Activated T-helper 1 cell treated with anti-CD3 and anti-CD28 coated beads, Interleukin-12 subunit alpha, Interleukin-12 subunit beta, Interleukin-2, Interleukin-4 antibody, amounts not matched to agents 30 ng/mL and 10 ng/mL and 1 ng/mL, durations not matched to agents 14 hours and 24 hours and 36 hours (primary cell): ENCODE measurements around the gene BOLL. TPM values are rescaled to one million over a fixed set of nuclear protein-coding genes. Genes with fewer than 3 reads are reported as not detected.
"Not testable (repeated sequence)": the region's sequence is repeated elsewhere in the genome, so short reads cannot be mapped to it uniquely, and the experiment has no call there.

ENCODE experiments used
- DNase-seq: peaks from one replicate; pipeline ENCODE4 v3.0.0; 2021; ENCODE audit warnings: low spot score
- H3K27ac Mint-ChIP-seq: one replicate; pipeline ENCODE4 v1.8.0; 2021; ENCODE audit warnings: mild to moderate bottlenecking, mixed read lengths
- H3K27me3 Mint-ChIP-seq: one replicate; pipeline ENCODE4 v1.8.0; 2022; ENCODE audit warnings: mild to moderate bottlenecking, moderate library complexity, mixed read lengths; ENCODE audit not compliant: insufficient read depth
- H3K36me3 Mint-ChIP-seq: one replicate; pipeline ENCODE4 v1.8.0; 2021; ENCODE audit warnings: low read depth, mixed read lengths
- H3K4me1 Mint-ChIP-seq: one replicate; pipeline ENCODE4 v1.8.0; 2021; ENCODE audit warnings: low read depth, mixed read lengths
- H3K4me3 Mint-ChIP-seq: one replicate; pipeline ENCODE4 v1.8.0; 2021; ENCODE audit warnings: mild to moderate bottlenecking, moderate library complexity, mixed read lengths
- H3K9me3 Mint-ChIP-seq: one replicate; pipeline ENCODE4 v1.8.0; 2021; ENCODE audit warnings: mixed read lengths
- intact Hi-C: fragments of 100-400 bp; cut with micrococcal nuclease; formaldehyde crosslinking; loops from one replicate; pipeline ENCODE4 v1.15.1; 2024
- total RNA-seq: library from RNA; stranded (reverse); gene quantifications from 2 replicates; pipeline ENCODE4 v1.2.3, GENCODE V29; 2022

The BOLL gene
- total RNA-seq, 1 donor from 2014 or later: not detected

DNA sequence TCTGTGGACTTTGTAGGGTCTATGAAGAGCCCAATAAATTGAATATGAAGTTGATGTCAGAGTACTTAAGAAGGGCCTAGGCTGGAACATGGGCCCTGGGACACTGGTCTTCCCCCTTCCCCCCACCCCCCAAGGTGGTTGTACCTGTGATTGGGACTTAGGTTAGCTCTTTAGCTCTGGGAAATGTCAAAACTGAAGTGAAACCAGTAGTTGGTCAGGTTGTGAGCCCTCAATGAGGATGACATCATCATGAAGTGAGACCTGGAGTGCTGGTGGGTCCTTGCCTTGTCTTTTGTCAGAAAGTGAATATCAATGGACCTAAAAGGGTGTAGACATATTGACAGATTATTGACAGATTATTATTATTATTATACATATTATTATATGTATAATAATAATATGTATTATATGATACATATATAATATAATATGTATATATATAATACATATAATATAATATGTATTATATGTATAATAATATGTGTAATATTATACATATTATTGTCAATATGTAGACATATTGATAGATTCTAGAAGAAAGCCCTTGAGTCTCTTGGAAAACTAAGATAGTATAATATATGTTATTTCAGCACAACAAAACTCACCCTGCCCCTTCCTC lies 74.6 kb downstream of the BOLL start:
- H3K36me3 Mint-ChIP-seq: peaks cover 40% of the 10 kb centered on the region
- no peak overlapping the region for H3K27ac Mint-ChIP-seq
- no peak overlapping the region for H3K4me3 Mint-ChIP-seq
- no peak for DNase-seq
- H3K27me3 Mint-ChIP-seq: no peaks in the 10 kb centered on the region
- intact Hi-C loops: no loop called here
- no peaks in the 10 kb centered on the region for H3K9me3 Mint-ChIP-seq
- peaks cover 52% of the 10 kb centered on the region for H3K4me1 Mint-ChIP-seq

DNA sequence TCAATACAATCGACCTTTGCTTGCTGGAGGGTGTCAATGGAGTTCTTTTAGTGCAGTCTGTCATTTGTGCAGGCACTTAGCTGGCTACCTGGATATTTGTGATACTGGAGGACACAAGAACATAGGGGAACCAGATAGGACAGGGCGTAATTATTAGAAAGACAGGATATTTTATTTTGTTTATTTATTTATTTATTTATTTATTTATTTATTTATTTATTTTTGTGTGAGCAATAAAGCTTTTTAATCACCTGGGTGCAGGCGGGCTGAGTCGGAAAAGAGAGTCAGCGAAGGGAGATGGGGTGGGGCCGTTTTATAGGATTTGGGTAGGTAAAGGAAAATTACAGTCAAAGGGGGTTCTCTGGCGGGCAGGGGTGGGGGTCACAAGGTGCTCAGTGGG lies 76.0 kb downstream of the BOLL start:
- H3K27me3 Mint-ChIP-seq, H3K9me3 Mint-ChIP-seq, DNase-seq, H3K27ac Mint-ChIP-seq: not testable (repeated sequence)
- peaks cover 40% of the 10 kb centered on the region for H3K36me3 Mint-ChIP-seq
- peaks cover 57% of the 10 kb centered on the region for H3K4me1 Mint-ChIP-seq
- intact Hi-C loops: loop anchor here (5.0 to 10.0 kb wide), 5 partner anchors 382 to 1424 kb away; partner anchors contain the start of gene PGAP1
- peak overlapping the region; percentile 6 for H3K4me3 Mint-ChIP-seq

DNA sequence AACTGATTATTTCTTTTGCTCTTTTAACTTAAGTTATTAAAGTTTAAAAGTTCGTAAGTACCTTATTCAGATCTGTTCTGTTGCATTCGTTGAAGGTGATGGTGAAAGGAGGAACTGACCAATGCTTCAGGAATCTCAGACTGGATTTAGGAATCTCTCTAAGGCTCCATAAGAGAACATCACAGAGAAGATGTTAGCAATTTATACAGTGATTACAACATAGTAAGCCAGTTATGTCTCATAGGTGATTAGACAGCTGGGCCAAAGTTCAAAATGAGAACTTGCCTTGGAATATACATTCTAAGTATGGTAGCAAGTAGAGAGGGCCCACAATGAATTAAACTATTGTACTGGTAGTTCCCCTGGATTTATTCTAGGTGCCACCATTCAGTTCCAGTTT lies 76.8 kb downstream of the BOLL start:
- Mint-ChIP-seq H3K27me3 (no peaks in the 10 kb centered on the region), H3K4me1 (peaks cover 57% of the 10 kb centered on the region), H3K27ac (no peak overlapping the region), H3K36me3 (peaks cover 39% of the 10 kb centered on the region), H3K9me3 (no peaks in the 10 kb centered on the region), H3K4me3 (peak overlapping the region; percentile 68)
- intact Hi-C loops: loop anchor here (5.0 to 10.0 kb wide), 5 partner anchors 381 to 1424 kb away; partner anchors contain the start of gene PGAP1
- no peak for DNase-seq

DNA sequence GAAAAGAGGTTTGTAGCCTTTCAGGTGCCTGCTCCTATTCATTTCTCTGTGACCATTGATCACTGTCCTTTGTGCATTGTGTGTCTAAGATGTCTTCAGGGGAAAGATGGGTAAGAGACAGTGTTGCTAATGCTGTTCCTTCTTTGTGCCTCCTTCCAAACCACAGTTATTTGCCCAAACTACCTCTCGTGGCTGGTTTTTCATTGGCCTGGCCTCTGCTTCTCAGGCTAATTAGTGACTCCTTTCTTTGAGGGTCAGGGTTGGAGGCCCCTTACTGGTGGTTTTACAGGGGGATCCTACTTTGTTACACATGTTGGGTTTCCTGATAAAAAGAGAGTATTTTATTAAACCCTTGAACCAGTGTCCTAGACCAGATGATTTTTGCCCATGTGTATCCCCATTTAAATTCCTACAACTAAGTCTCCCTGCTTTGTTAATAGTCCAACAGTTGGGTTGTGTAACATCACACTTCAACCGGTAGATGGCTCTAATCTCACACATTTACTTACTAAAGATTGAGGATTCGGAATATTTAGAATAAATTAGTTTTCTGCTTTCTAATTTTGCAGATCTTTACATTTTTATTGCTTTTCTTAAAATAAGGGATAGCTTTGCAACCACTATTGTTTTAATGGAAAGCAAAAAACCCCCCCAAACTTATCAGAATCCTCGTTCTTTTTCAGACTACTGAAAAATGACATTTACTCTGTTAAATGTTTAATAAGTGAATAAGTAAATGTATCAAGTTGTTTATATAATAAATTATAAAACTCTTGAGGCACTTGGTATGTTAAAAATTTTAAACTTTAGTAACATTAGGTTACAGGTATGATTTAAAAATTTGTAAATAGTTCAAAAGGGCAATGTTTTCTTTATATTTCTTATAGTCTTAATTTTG lies 77.6 kb downstream of the BOLL start:
- peaks cover 34% of the 10 kb centered on the region for H3K36me3 Mint-ChIP-seq
- no peaks in the 10 kb centered on the region for H3K9me3 Mint-ChIP-seq
- H3K27ac Mint-ChIP-seq: no peak overlapping the region
- no peak for DNase-seq
- intact Hi-C loops: loop anchor here (1.0 to 10.0 kb wide), 7 partner anchors 70 to 1423 kb away; partner anchors contain the start of gene PGAP1
- peaks cover 51% of the 10 kb centered on the region for H3K4me1 Mint-ChIP-seq
- no peaks in the 10 kb centered on the region for H3K27me3 Mint-ChIP-seq
- H3K4me3 Mint-ChIP-seq: peak overlapping the region; percentile 94

DNA sequence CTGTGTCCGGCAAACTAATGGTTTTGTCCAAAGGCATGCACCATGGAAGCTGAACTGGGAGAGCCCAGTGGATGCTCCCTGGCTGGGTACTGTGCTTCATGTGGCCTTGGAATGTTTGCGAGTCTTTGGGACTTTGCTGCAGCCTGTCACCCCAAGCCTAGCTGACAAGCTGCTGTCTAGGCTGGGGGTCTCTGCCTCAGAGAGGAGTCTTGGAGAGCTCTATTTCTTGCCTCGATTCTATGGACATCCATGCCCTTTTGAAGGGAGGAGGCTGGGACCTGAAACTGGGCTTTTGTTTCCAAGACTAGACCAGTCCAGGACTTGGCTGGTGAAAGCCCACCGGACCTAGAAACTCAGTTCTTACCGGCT lies 78.3 kb downstream of the BOLL start:
- DNase-seq: no peak
- no peak overlapping the region for H3K27ac Mint-ChIP-seq
- peak overlapping the region; percentile 94 for H3K4me3 Mint-ChIP-seq
- intact Hi-C loops: loop anchor here (1.0 to 10.0 kb wide), 7 partner anchors 70 to 1422 kb away; partner anchors contain the start of gene PGAP1
- H3K27me3 Mint-ChIP-seq: no peaks in the 10 kb centered on the region
- no peaks in the 10 kb centered on the region for H3K9me3 Mint-ChIP-seq
- H3K36me3 Mint-ChIP-seq: peaks cover 32% of the 10 kb centered on the region
- peaks cover 51% of the 10 kb centered on the region for H3K4me1 Mint-ChIP-seq

DNA sequence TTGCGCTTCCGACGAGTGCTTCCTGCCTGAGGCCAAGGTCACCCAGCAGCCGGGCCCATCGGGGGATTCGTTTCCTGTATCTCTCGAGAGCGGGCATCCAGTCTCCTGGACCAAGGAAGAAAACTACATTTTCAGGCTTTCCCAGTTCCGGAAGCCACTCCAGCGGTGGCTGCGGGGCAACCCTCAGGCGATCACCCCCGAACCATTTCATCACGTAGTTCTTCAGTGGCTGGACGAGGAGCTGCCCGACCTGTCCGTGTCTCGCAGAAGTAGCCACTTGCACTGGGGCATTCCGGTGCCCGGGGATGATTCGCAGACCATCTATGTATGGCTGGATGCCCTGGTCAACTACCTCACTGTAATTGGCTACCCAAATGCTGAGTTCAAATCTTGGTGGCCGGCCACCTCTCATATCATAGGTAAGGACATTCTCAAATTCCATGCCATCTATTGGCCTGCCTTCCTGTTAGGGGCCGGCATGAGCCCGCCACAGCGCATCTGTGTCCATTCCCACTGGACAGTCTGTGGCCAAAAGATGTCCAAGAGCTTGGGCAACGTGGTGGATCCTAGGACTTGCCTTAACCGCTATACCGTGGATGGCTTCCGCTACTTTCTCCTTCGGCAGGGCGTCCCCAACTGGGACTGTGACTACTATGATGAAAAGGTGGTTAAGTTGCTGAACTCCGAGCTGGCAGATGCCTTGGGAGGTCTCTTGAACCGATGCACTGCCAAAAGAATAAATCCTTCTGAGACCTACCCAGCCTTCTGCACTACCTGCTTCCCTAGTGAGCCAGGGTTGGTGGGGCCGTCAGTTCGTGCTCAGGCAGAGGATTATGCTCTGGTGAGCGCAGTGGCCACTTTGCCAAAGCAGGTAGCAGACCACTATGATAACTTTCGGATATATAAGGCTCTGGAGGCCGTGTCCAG lies 78.9 kb downstream of the BOLL start:
- no peaks in the 10 kb centered on the region for H3K9me3 Mint-ChIP-seq
- H3K4me3 Mint-ChIP-seq: peak overlapping the region; percentile 94
- peak; percentile 38 for DNase-seq
- peaks cover 28% of the 10 kb centered on the region for H3K36me3 Mint-ChIP-seq
- H3K27me3 Mint-ChIP-seq: no peaks in the 10 kb centered on the region
- peak overlapping the region; percentile 85 for H3K27ac Mint-ChIP-seq
- peaks cover 56% of the 10 kb centered on the region for H3K4me1 Mint-ChIP-seq
- intact Hi-C loops: loop anchor here (1.0 to 10.0 kb wide), 12 partner anchors 98 to 1421 kb away; partner anchors contain the start of genes CCDC150, COQ10B, HSPE1 and MOB4

DNA sequence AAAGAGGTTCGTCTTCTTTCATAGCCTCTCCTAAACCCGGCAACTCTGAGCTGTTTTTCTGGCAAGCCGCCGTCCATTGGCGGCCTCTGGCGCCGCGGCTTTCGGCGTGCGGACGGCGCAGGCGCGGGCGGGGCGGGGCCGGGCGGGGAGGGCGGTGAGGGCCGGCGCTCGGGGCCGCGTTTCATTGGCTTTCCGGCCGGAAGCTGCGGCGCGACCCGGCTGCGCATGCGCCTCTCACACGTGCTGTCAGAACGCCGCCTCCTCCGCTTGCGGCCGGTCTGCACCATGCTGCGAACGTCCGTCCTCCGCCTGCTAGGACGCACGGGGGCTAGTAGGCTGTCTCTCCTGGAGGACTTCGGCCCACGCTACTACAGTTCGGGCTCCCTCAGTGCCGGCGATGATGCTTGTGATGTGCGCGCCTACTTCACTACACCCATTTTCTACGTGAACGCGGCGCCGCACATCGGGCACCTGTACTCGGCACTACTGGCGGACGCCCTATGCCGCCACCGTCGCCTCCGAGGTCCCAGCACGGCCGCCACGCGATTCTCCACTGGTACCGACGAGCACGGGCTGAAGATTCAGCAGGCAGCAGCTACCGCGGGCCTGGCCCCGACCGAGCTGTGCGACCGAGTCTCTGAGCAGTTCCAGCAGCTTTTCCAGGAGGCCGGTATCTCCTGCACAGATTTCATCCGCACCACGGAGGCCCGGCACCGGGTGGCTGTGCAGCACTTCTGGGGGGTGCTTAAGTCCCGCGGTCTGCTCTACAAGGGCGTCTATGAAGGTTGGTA lies 79.8 kb downstream of the BOLL start, which contains the start of gene MARS2:
TSS of gene MARS2 (plus strand) at position 249 of the 791 bp plus-strand sequence. CDS start at position 286, 37 bp downstream.
- peak within 1 kb of the TSS; percentile 85 for H3K27ac Mint-ChIP-seq
- H3K9me3 Mint-ChIP-seq: no peaks in the 10 kb centered on the region
- intact Hi-C loops: loop anchor here (1.0 to 10.0 kb wide), 12 partner anchors 99 to 1421 kb away; partner anchors contain the start of genes CCDC150, COQ10B, HSPE1 and MOB4
- peak; percentile 91 for DNase-seq
- H3K4me3 Mint-ChIP-seq: peak within 1 kb of the TSS; percentile 94
- H3K36me3 Mint-ChIP-seq: peaks cover 28% of the 10 kb centered on the region
- H3K4me1 Mint-ChIP-seq: peaks cover 60% of the 10 kb centered on the region
- peaks cover 3% of the 10 kb centered on the region for H3K27me3 Mint-ChIP-seq

DNA sequence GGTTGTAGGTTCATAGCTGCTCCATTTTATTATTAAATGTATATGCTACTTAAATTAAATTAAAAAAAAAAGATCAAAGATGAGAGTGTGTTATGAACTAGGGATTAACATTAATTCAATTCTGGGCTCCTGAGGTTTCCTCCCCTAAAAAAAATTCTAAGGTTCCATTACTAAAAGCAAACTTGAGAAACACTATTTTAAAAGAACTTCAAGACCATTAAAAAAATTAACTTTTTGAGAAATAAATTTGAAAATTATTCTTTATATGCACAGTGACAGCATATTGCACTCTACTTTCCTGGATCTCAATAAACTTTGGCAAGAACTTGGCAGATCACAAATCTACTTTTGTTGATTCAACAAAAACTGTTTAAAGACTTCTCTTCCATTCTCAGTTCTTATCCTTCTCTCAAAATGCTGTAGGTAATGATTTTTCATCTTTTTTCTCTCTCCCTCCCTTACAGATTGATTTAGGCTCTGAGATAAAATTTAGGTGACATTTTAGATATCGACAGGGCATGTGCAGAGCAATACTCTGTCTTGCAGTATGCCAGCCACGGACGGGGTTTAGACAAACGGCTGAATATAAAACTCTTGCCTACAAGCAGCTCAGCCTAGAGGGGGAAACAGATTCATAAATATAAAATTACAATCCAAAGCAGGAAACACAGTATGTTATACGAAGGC lies 80.5 kb downstream of the BOLL start:
- Mint-ChIP-seq H3K4me3 (peak overlapping the region; percentile 79), H3K9me3 (no peaks in the 10 kb centered on the region), H3K27ac (peak overlapping the region; percentile 82), H3K36me3 (peaks cover 21% of the 10 kb centered on the region), H3K27me3 (peaks cover 5% of the 10 kb centered on the region), H3K4me1 (peaks cover 53% of the 10 kb centered on the region)
- intact Hi-C loops: loop anchor here (1.0 to 10.0 kb wide), 13 partner anchors 100 to 1420 kb away; partner anchors contain the start of genes CCDC150, COQ10B, HSPE1 and MOB4
- no peak for DNase-seq

DNA sequence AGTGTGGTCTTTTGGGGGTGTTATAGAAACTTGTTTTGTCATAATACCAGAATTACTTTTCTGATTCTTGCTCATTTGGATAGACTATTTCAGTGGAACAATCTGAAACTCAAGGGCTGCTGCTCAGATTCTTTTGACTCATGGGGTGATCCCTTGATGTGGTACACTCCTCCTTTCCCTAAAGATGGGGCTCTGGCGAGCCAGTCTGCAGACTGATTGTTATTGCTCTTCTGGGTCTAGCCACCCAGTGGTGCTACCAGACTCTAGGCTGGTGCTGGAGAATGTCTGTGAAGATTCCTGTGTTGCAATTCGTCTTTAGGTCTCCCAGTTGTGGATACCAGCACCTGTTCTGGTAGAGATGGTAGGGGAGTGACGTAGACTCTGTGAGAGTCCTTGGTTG lies 84.2 kb downstream of the BOLL start:
- H3K9me3 Mint-ChIP-seq: no peaks in the 10 kb centered on the region
- no peak for DNase-seq
- no peak overlapping the region for H3K4me3 Mint-ChIP-seq
- H3K4me1 Mint-ChIP-seq: peaks cover 32% of the 10 kb centered on the region
- intact Hi-C loops: loop anchor here (5.0 to 10.0 kb wide), 4 partner anchors 306 to 1416 kb away; no protein-coding TSS in a partner anchor
- H3K27ac Mint-ChIP-seq: no peak overlapping the region
- H3K36me3 Mint-ChIP-seq: peaks cover 2% of the 10 kb centered on the region
- H3K27me3 Mint-ChIP-seq: peaks cover 5% of the 10 kb centered on the region

DNA sequence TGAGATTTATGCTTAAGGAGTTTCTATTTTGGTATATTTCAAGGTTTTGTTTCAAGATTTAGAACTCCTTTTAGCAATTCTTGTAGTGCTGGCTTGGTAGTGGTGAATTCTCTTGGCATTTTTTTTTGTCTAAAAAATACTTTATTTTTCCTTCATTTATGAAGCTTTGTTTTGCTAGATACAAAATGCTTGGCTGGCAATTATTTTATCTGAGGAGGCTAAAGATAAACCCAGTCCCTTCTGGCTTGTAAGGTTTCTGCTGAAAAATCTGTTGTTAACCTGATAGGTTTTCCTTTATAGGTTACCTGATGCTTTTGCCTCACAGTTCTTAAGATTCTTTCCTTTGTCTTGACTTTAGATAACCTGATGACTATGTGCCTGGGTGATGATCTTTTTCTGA lies 85.4 kb downstream of the BOLL start:
- H3K36me3 Mint-ChIP-seq, H3K27ac Mint-ChIP-seq, H3K4me3 Mint-ChIP-seq, H3K27me3 Mint-ChIP-seq, DNase-seq, H3K9me3 Mint-ChIP-seq: not testable (repeated sequence)
- peaks cover 28% of the 10 kb centered on the region for H3K4me1 Mint-ChIP-seq
- intact Hi-C loops: loop anchor here (5.0 to 10.0 kb wide), 4 partner anchors 308 to 1415 kb away; no protein-coding TSS in a partner anchor

DNA sequence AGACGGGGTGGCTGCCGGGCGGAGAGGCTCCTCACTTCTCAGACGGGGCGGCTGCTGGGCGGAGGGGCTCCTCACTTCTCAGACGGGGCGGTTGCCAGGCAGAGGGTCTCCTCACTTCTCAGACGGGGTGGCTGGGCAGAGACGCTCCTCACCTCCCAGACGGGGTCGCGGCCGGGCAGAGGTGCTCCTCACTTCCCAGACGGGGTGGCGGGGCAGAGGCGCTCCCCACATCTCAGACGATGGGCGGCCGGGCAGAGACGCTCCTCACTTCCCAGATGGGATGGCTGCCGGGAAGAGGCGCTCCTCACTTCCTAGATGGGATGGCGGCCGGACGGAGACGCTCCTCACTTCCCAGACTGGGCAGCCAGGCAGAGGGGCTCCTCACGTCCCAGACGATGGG lies 88.5 kb downstream of the BOLL start:
- H3K4me3 Mint-ChIP-seq, H3K27me3 Mint-ChIP-seq, H3K36me3 Mint-ChIP-seq, intact Hi-C loops, H3K27ac Mint-ChIP-seq, H3K9me3 Mint-ChIP-seq, DNase-seq: not testable (repeated sequence)
- H3K4me1 Mint-ChIP-seq: peaks cover 24% of the 10 kb centered on the region
